ENCODE results near the gene FLAD1. TPM values are rescaled to one million over a fixed set of nuclear protein-coding genes. Genes with fewer than 3 reads are reported as not detected.
A peak's percentile ranks its signal among the peaks of the same experiment; 100 is the strongest.

The FLAD1 gene
- polyA plus RNA-seq, 2 of the 4 experiments (the other 2 are of a cell fraction), result 34.1 to 43.5 TPM

DNA sequence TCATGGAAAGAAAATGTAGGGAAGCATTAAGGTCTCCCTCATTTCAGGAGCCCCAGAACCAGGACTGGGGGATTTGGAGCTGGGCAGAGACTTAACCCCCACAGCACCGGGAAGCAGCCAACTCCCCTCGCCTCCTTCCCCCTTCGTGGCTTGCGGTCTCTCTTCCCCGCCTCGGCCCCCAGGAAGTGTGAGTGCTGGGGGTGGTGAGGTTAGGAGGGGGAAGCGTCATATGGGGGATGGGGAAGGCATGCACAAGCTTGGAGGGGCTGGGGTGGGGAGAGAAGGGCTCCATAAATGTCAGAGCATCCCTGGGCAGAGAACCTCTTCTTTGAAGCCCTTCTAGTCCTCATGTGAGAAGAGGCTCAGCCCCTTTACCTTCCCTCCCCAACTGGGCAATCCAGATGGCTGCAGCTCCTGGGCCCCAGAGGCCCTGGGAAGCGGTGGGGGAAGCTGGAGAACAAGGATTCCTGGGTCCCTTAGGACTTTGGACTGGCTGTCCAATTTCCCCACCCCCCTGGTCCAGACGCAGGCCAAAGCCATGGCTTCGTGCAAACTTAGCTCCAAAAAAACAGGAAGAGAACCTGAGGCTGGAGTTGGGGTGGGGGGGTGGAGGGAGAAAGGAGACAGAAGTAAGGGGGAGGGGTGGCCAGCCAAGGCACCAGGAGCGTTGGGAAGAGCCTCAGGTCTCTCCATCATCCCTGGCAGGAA, 27.2 kb downstream of the FLAD1 start:
- TF ChIP-seq EHF (CRISPR knock-in tag; IDR thresholded peaks at IDR 0.05) (no peak), KDM1A (IDR thresholded peaks at IDR 0.05; ENCODE audit: low read depth) (no peak), CBX2 (IDR thresholded peaks at IDR 0.05; ENCODE audit: borderline replicate concordance, low read depth) (no peak), POLR2A (IDR thresholded peaks at IDR 0.05; ENCODE audit: low read length) (no peak), MYC (IDR thresholded peaks at IDR 0.05; ENCODE audit: borderline replicate concordance, low read length) (no peak), MAX (IDR thresholded peaks at IDR 0.05) (no peak), HEYL (CRISPR knock-in tag; IDR thresholded peaks at IDR 0.05) (no peak), FOXS1 (CRISPR knock-in tag; IDR thresholded peaks at IDR 0.05) (no peak), USF2 (IDR thresholded peaks at IDR 0.05) (no peak), ZNF302 (CRISPR knock-in tag; IDR thresholded peaks at IDR 0.05) (no peak), RFX5 (IDR thresholded peaks at IDR 0.05) (no peak), HOXB5 (CRISPR knock-in tag; IDR thresholded peaks at IDR 0.05) (no peak)
- TF ChIP-seq, protein P1, sequence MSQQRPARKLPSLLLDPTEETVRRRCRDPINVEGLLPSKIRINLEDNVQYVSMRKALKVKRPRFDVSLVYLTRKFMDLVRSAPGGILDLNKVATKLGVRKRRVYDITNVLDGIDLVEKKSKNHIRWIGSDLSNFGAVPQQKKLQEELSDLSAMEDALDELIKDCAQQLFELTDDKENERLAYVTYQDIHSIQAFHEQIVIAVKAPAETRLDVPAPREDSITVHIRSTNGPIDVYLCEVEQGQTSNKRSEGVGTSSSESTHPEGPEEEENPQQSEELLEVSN (IDR thresholded peaks at IDR 0.05; ENCODE audit: borderline replicate concordance, low read depth), result no peak
- H3K27ac ChIP-seq, result peak overlapping the region; percentile 67 to 100; a peak in 4 of 6 replicates
- ATAC-seq (no peak), DNase-seq (ENCODE audit: low read depth in 1 of 2, low spot score in 1 of 2) (no peak), FAIRE-seq (no peak)
- ChIA-PET POLR2A (interaction anchor here (0.6 to 1.1 kb wide), 2 partner anchors 9 to 17 kb away, joined by 3 to 8 read pairs; partner anchors contain the start of gene LENEP), CTCF (interaction anchor here (0.5 to 1.3 kb wide), 2 partner anchors 75 to 232 kb away, joined by 3 read pairs; no protein-coding TSS in a partner anchor)
- H3K9me3 ChIP-seq, result no peaks in the 10 kb centered on the region
- H3K4me2 ChIP-seq, result peak overlapping the region; percentile 59
- no peak overlapping the region for H3K4me3 ChIP-seq
- 76% methylated on average over 11 of the region's 11 CpGs for WGBS (ENCODE audit: missing lambda C conversion rate)
- H3K4me1 ChIP-seq, result peaks cover 93% of the 10 kb centered on the region

- ChIA-PET POLR2A (interaction anchor here (1.1 kb wide), 1 partner anchor 10 kb away, joined by 3 read pairs; no protein-coding TSS in a partner anchor), CTCF (interaction anchor here (1.3 kb wide), 1 partner anchor 74 kb away, joined by 3 read pairs; no protein-coding TSS in a partner anchor)
- Histone ChIP-seq H3K4me3 (no peak overlapping the region), H3K4me1 (peaks cover 93% of the 10 kb centered on the region), H3K9me3 (no peaks in the 10 kb centered on the region), H3K27ac (peak overlapping the region; percentile 67 to 100), H3K4me2 (peak overlapping the region; percentile 59)
- no peak for TF ChIP-seq HOXB13 (CRISPR knock-in tag; IDR thresholded peaks at IDR 0.05; ENCODE audit: low read depth)
- TF ChIP-seq ESRRA (IDR thresholded peaks at IDR 0.05; ENCODE audit: borderline replicate concordance, low read length), result no peak
- TF ChIP-seq JUNB (IDR thresholded peaks at IDR 0.05), result no peak
- TF ChIP-seq, protein P2, sequence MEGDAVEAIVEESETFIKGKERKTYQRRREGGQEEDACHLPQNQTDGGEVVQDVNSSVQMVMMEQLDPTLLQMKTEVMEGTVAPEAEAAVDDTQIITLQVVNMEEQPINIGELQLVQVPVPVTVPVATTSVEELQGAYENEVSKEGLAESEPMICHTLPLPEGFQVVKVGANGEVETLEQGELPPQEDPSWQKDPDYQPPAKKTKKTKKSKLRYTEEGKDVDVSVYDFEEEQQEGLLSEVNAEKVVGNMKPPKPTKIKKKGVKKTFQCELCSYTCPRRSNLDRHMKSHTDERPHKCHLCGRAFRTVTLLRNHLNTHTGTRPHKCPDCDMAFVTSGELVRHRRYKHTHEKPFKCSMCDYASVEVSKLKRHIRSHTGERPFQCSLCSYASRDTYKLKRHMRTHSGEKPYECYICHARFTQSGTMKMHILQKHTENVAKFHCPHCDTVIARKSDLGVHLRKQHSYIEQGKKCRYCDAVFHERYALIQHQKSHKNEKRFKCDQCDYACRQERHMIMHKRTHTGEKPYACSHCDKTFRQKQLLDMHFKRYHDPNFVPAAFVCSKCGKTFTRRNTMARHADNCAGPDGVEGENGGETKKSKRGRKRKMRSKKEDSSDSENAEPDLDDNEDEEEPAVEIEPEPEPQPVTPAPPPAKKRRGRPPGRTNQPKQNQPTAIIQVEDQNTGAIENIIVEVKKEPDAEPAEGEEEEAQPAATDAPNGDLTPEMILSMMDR (IDR thresholded peaks at IDR 0.05), result no peak
- TF ChIP-seq, protein P3, sequence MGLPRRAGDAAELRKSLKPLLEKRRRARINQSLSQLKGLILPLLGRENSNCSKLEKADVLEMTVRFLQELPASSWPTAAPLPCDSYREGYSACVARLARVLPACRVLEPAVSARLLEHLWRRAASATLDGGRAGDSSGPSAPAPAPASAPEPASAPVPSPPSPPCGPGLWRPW (IDR thresholded peaks at IDR 0.05), result no peak
- TF ChIP-seq CHD2 (IDR thresholded peaks at IDR 0.05; ENCODE audit: low read length, partially characterized antibody), result no peak
- TF ChIP-seq GATA3 (IDR thresholded peaks at IDR 0.05; ENCODE audit: borderline replicate concordance), result no peak
- TF ChIP-seq HDAC2 (IDR thresholded peaks at IDR 0.05), result no peak
- no peak for TF ChIP-seq TFCP2L1 (CRISPR knock-in tag; IDR thresholded peaks at IDR 0.05)
- no peak for TF ChIP-seq NFE2L2 (conservative IDR thresholded peaks at IDR 0.05; ENCODE audit: low read length)
- no peak for TF ChIP-seq CHD4 (IDR thresholded peaks at IDR 0.05; ENCODE audit: borderline replicate concordance)
- TF ChIP-seq ZSCAN20 (CRISPR knock-in tag; IDR thresholded peaks at IDR 0.05), result no peak
- no peak for TF ChIP-seq RNF2 (IDR thresholded peaks at IDR 0.05; ENCODE audit: borderline replicate concordance, low read depth)
- no peak for TF ChIP-seq USF2 (IDR thresholded peaks at IDR 0.05)
- no peak for TF ChIP-seq RARB (CRISPR knock-in tag; IDR thresholded peaks at IDR 0.05)
- no peak for TF ChIP-seq NR3C1 (IDR thresholded peaks at IDR 0.05)
- TF ChIP-seq, protein P4, sequence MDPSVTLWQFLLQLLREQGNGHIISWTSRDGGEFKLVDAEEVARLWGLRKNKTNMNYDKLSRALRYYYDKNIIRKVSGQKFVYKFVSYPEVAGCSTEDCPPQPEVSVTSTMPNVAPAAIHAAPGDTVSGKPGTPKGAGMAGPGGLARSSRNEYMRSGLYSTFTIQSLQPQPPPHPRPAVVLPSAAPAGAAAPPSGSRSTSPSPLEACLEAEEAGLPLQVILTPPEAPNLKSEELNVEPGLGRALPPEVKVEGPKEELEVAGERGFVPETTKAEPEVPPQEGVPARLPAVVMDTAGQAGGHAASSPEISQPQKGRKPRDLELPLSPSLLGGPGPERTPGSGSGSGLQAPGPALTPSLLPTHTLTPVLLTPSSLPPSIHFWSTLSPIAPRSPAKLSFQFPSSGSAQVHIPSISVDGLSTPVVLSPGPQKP (IDR thresholded peaks at IDR 0.05; ENCODE audit: low read depth, low read length), result no peak
- TF ChIP-seq HMGXB4 (CRISPR knock-in tag; IDR thresholded peaks at IDR 0.05; ENCODE audit: borderline replicate concordance), result no peak
- no peak for TF ChIP-seq ZC3H11A (IDR thresholded peaks at IDR 0.05)
- ATAC-seq (no peak), FAIRE-seq (no peak), DNase-seq (ENCODE audit: low read depth in 1 of 2, low spot score in 1 of 2) (no peak)
- WGBS (ENCODE audit: missing lambda C conversion rate), result 93% methylated on average over 4 of the region's 5 CpGs
These were observed 27.9 kb downstream of the FLAD1 start for GRCh38 chr1:155011004-155011416.
